HepG2 (cell line): Measurements from ENCODE around the gene PYGL. TPM values are rescaled to one million over a fixed set of nuclear protein-coding genes. Genes with fewer than 3 reads are reported as not detected.

ENCODE experiments used
- ATAC-seq: fragments of 200-7000 bp; cut with Tn5 transposase; 3 replicates; pipeline ENCODE4 v1.9.1; 2020; ENCODE audit warnings: mild to moderate bottlenecking, moderate library complexity
- BruUV-seq: library from RNA; stranded (reverse); fragments of 400-500 nt; replicated peaks from 2 replicates; lab custom pipeline; 2021; lab: Mats Ljungman, UMichigan
- CTCF ChIA-PET: fragments of 300-600 bp; formaldehyde crosslinking; extraction: SDS; loops from one replicate; lab custom pipeline; 2021; ENCODE audit warnings: low total read pairs, inconsistent platforms, low intra/inter-chr PET ratio; lab: Yijun Ruan, JAX
- POLR2A ChIA-PET: fragments of 350-600 bp; sonication (Branson Sonifier 250); formaldehyde crosslinking; loops from one replicate; lab custom pipeline; 2020; ENCODE audit warnings: antibody characterized with exemption, inconsistent platforms; lab: Yijun Ruan, JAX
- DNase-seq: peaks from one replicate; pipeline ENCODE4 v3.0.0-alpha.2; 2015; ENCODE audit warnings: low spot score
- FAIRE-seq: peaks from 3 replicates; lab custom pipeline; 2011; peaks lifted over from hg19 to GRCh38; lab: Jason Lieb, UNC
- H2AFZ ChIP-seq: one replicate; pipeline ENCODE4 v1.6.1; 2011; ENCODE audit warnings: low read length, inconsistent platforms
- H3K27ac ChIP-seq: fragments of 300-600 bp; 3 replicates; pipeline ENCODE4 v1.8.0; 2011; ENCODE audit warnings: mixed run types, mild to moderate bottlenecking, mixed read lengths, low read length, inconsistent platforms; ENCODE audit not compliant: insufficient read depth; ENCODE audit errors: extremely low read length
- H3K27me3 ChIP-seq, 2 experiments: fragments of 200-600 bp in 1 of 2; 2 replicates in 1 of 2; 3 replicates in 1 of 2; pipeline versions ENCODE4 v1.6.0 to v1.8.0; 2011; ENCODE audit warnings: low read length in 2 of 2, mild to moderate bottlenecking in 2 of 2, moderate library complexity in 2 of 2, inconsistent platforms in 1 of 2; ENCODE audit not compliant: insufficient read depth in 2 of 2, control insufficient read depth in 1 of 2
- H3K36me3 ChIP-seq, 2 experiments: fragments of 200-600 bp in 1 of 2; replicated peaks in 1 of 2; 2 replicates in 1 of 2; 3 replicates in 1 of 2; pipeline versions ENCODE4 v1.5.1 to v1.8.0; 2011; ENCODE audit warnings: low read length in 2 of 2, inconsistent platforms in 1 of 2; ENCODE audit not compliant: insufficient read depth in 2 of 2, control insufficient read depth in 1 of 2
- H3K4me1 ChIP-seq: 2 replicates; pipeline ENCODE4 v1.5.1; 2012; ENCODE audit warnings: low read length, inconsistent platforms; ENCODE audit not compliant: insufficient read depth
- H3K4me2 ChIP-seq: 2 replicates; pipeline ENCODE4 v1.6.0; 2011; ENCODE audit warnings: low read depth, low read length, inconsistent platforms
- H3K4me3 ChIP-seq, 3 experiments: fragments of 200-600 bp in 1 of 3; sonication (generic), shearing (Covaris generic) in 1 of 3; replicated peaks in 1 of 3; 2 replicates each; pipeline ENCODE4 v1.5.1; 2011 to 2016; ENCODE audit warnings: low read length in 3 of 3, inconsistent platforms in 2 of 3, low read depth in 2 of 3, mild to moderate bottlenecking in 2 of 3, control low read depth in 1 of 3, mixed read lengths in 1 of 3; ENCODE audit not compliant: insufficient read depth in 1 of 3
- H3K79me2 ChIP-seq: one replicate; pipeline ENCODE4 v1.6.1; 2011; ENCODE audit warnings: low read length, inconsistent platforms; ENCODE audit not compliant: insufficient read depth
- H3K9ac ChIP-seq: 2 replicates; pipeline ENCODE4 v1.6.0; 2011; ENCODE audit warnings: mild to moderate bottlenecking, low read depth, low read length, inconsistent platforms; ENCODE audit not compliant: insufficient read depth
- H3K9me3 ChIP-seq: 2 replicates; pipeline ENCODE4 v1.5.1; 2012; ENCODE audit warnings: mild to moderate bottlenecking, low read length
- H4K20me1 ChIP-seq: 2 replicates; pipeline ENCODE4 v1.6.0; 2011; ENCODE audit warnings: inconsistent platforms, mild to moderate bottlenecking, low read length, moderate library complexity; ENCODE audit not compliant: insufficient read depth
- DPF2 ChIP-seq: sonication (generic); formaldehyde crosslinking; IDR thresholded peaks from 2 replicates; pipeline ENCODE4 v1.4.0; 2020; ENCODE audit warnings: mild to moderate bottlenecking, low read depth, missing genetic modification reagents, borderline replicate concordance
- ELF1 ChIP-seq: sonication (generic); formaldehyde crosslinking; IDR thresholded peaks from 2 replicates; pipeline ENCODE4 v1.4.0; 2020; ENCODE audit warnings: missing genetic modification reagents
- HNF4G ChIP-seq, 2 experiments: sonication (generic) in 1 of 2; formaldehyde crosslinking in 1 of 2; IDR thresholded peaks; 2 replicates each; pipeline versions ENCODE4 v1.4.0 to v1.6.1; 2011 to 2020; ENCODE audit warnings: borderline replicate concordance in 2 of 2, low read depth in 2 of 2, mild to moderate bottlenecking in 2 of 2, low read length in 1 of 2, missing genetic modification reagents in 1 of 2, moderate library complexity in 1 of 2
- KDM6A ChIP-seq: IDR thresholded peaks from 2 replicates; pipeline ENCODE4 v1.6.1; 2016; ENCODE audit warnings: low read depth
- MTF2 ChIP-seq: sonication (generic); formaldehyde crosslinking; IDR thresholded peaks from 2 replicates; pipeline ENCODE4 v1.5.0; 2020; ENCODE audit warnings: missing genetic modification reagents, borderline replicate concordance
- POLR2AphosphoS5 ChIP-seq: IDR thresholded peaks from 2 replicates; pipeline ENCODE4 v1.6.1; 2012; ENCODE audit warnings: low read depth, low read length
- ZNF296 ChIP-seq: sonication (generic); formaldehyde crosslinking; conservative IDR thresholded peaks from 2 replicates; pipeline ENCODE4 v1.5.0; 2020; ENCODE audit warnings: mild to moderate bottlenecking, missing genetic modification reagents
- ZNF44 ChIP-seq: sonication (generic); formaldehyde crosslinking; IDR thresholded peaks from 2 replicates; pipeline ENCODE4 v1.5.1; 2020; ENCODE audit warnings: mild to moderate bottlenecking, missing genetic modification reagents
- ZNF614 ChIP-seq: IDR thresholded peaks from 2 replicates; pipeline ENCODE4 v1.6.1; 2018; ENCODE audit warnings: missing biosample characterization, missing genetic modification reagents, inconsistent platforms, borderline replicate concordance
- ZNF709 ChIP-seq: sonication (generic); formaldehyde crosslinking; IDR thresholded peaks from 2 replicates; pipeline ENCODE4 v1.5.0; 2020; ENCODE audit warnings: mild to moderate bottlenecking, missing genetic modification reagents
- WGBS: methylation state at CpG from one replicate; pipeline ENCODE4 v1.1.6; 2017; ENCODE audit warnings: low lambda C conversion rate; 5-methylcytosine and 5-hydroxymethylcytosine counted together
- in situ Hi-C: cut with HindIII; loops from 2 replicates; pipeline ENCODE4 v1.10.0; 2017; ENCODE audit warnings: low pct_unique_long_range_greater_than_20kb; ENCODE audit not compliant: extremely low pct_ligation_motif_present
- intact Hi-C: fragments of 100-400 bp; cut with micrococcal nuclease; formaldehyde crosslinking; loops from one replicate; pipeline ENCODE4 v1.10.0; 2022; ENCODE audit not compliant: unreplicated experiment
- polyA plus RNA-seq, 8 experiments: library from polyadenylated mRNA; depleted of rRNA in 3 of 8; stranded (reverse) in 7 of 8; unstranded in 1 of 8; fragments of >200 nt; fragmentation: Illumina TruSeq in 4 of 8; extraction: Trizol in 4 of 8; gene quantifications; 2 replicates each; pipeline versions ENCODE4 v1.2.1 to v1.2.3, GENCODE V29; 2011 to 2016; ENCODE audit warnings: low read depth in 4 of 8, missing spikeins in 1 of 8, mixed read lengths in 1 of 8; ENCODE audit not compliant: insufficient read depth in 1 of 8
- total RNA-seq, 5 experiments: library from RNA; depleted of rRNA; stranded (reverse); fragments of >200 nt; fragmentation: Illumina TruSeq; extraction: Trizol; gene quantifications; 2 replicates each; pipeline ENCODE4 v1.2.3, GENCODE V29; 2016; ENCODE audit warnings: low read depth in 1 of 5
- TF ChIP-seq, protein P1 (sequence below): sonication (generic); formaldehyde crosslinking; conservative IDR thresholded peaks from 2 replicates; pipeline ENCODE4 v1.4.0; 2020; ENCODE audit warnings: mild to moderate bottlenecking, missing genetic modification reagents, moderate library complexity
- TF ChIP-seq, protein P2 (sequence below): sonication (generic); formaldehyde crosslinking; IDR thresholded peaks from 2 replicates; pipeline ENCODE4 v1.8.0; 2022; ENCODE audit warnings: missing genetic modification reagents, mild to moderate bottlenecking, borderline replicate concordance
- TF ChIP-seq, protein P3 (sequence below): IDR thresholded peaks from 2 replicates; pipeline ENCODE4 v1.6.1; 2016; ENCODE audit warnings: missing compliant biosample characterization, missing genetic modification reagents, borderline replicate concordance
- TF ChIP-seq, protein P4 (sequence below): sonication (generic); formaldehyde crosslinking; IDR thresholded peaks from 2 replicates; pipeline ENCODE4 v1.5.1; 2020; ENCODE audit warnings: missing genetic modification reagents, mild to moderate bottlenecking, borderline replicate concordance

PYGL gene
- total and polyA plus RNA-seq, 2 of the 13 experiments (the other 11 are each of a cell fraction or from before 2014, with no cell fraction given), result 98.4 to 110 TPM

DNA sequence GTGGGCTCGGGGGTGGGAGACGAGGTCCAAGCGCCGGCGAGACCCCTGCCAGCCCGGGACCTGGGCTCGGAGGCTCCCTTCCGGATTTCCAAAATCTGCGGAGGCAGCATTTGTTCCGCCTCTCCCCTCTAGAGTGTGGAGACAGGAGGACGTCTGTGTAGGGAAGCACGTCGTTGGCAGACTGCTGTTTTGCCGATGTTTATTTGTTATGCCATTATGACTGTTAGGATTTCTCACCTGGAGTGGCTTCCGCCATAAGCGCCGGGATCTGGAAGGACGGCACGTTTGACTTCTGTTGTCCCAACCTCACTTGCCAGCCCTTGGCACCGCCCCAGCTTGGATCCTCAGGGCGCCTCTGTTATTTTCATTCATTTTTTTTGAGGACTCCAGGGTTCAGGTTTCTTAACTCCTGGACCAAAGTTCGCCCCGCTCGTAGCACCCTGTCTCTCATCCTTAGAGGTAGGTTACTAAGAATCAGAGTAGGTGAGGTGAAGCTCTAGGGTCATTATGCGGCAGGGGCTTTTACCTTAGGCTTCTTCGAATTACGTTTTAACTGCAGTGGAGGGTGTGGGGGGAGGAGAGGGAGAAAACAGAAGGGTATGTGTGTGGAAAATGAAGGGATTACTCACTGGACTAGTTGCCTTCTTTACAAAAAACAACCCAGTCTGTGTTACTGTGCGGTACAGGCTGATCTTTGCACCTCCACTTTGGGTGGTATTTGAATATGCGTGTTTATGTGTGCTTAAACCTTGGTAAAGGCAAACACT, 547 bp upstream of the PYGL start:
- DNase-seq (peak; percentile 94), ATAC-seq (peak; percentile 74), FAIRE-seq (peak; percentile 75)
- Histone ChIP-seq H3K27me3 (no peaks in the 10 kb centered on the region), H3K79me2 (peaks cover 31% of the 10 kb centered on the region), H3K4me3 (peak overlapping the region; percentile 84 to 92 (median 91)), H3K9me3 (no peaks in the 10 kb centered on the region), H3K27ac (peak overlapping the region; percentile 99), H2AFZ (no peak overlapping the region), H3K9ac (peak overlapping the region; percentile 92), H3K4me2 (peak overlapping the region; percentile 85), H3K4me1 (peaks cover 40% of the 10 kb centered on the region), H3K36me3 (peaks cover 3 to 9% of the 10 kb centered on the region in 2 experiments; a peak in 2 of 5 replicates), H4K20me1 (0 out of 2 replicates have a peak, but pooled peaks cover 8% of the 10 kb centered on the region)
- intact Hi-C loops, result loop anchor here (10.0 kb wide), 1 partner anchor 330 kb away; no protein-coding TSS in a partner anchor
- POLR2A ChIA-PET, result interaction anchor here (0.8 to 3.8 kb wide), 13 partner anchors 9 to 171 kb away, joined by 3 to 44 read pairs (median 6); partner anchors contain the start of genes NIN and TRIM9
- in situ Hi-C loops, result no loop called here
- under 1% methylated on average over 15 of the region's 29 CpGs for WGBS
- TSS peak; percentile 90 for BruUV-seq
- CTCF ChIA-PET, result no interaction called here
- TF ChIP-seq, protein P1, sequence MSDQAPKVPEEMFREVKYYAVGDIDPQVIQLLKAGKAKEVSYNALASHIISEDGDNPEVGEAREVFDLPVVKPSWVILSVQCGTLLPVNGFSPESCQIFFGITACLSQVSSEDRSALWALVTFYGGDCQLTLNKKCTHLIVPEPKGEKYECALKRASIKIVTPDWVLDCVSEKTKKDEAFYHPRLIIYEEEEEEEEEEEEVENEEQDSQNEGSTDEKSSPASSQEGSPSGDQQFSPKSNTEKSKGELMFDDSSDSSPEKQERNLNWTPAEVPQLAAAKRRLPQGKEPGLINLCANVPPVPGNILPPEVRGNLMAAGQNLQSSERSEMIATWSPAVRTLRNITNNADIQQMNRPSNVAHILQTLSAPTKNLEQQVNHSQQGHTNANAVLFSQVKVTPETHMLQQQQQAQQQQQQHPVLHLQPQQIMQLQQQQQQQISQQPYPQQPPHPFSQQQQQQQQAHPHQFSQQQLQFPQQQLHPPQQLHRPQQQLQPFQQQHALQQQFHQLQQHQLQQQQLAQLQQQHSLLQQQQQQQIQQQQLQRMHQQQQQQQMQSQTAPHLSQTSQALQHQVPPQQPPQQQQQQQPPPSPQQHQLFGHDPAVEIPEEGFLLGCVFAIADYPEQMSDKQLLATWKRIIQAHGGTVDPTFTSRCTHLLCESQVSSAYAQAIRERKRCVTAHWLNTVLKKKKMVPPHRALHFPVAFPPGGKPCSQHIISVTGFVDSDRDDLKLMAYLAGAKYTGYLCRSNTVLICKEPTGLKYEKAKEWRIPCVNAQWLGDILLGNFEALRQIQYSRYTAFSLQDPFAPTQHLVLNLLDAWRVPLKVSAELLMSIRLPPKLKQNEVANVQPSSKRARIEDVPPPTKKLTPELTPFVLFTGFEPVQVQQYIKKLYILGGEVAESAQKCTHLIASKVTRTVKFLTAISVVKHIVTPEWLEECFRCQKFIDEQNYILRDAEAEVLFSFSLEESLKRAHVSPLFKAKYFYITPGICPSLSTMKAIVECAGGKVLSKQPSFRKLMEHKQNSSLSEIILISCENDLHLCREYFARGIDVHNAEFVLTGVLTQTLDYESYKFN (CRISPR knock-in tag), result peak; percentile 88
- TF ChIP-seq KDM6A (CRISPR knock-in tag), result peak; percentile 80; the same call in 1 of the 2 replicates
- 0 out of 2 replicates have a peak, but pooled peaks have one; percentile 8 for TF ChIP-seq ZNF709 (CRISPR knock-in tag)
- no peak for TF ChIP-seq ZNF296 (CRISPR knock-in tag)
- peak; percentile 55 for TF ChIP-seq POLR2AphosphoS5
- TF ChIP-seq HNF4G (IDR thresholded peaks at IDR 0.05; ENCODE audit: borderline replicate concordance, low read depth, low read length), result peak; percentile 35; the same call in 1 of the 2 replicates
- 0 out of 2 replicates have a peak, but pooled peaks have one; percentile 32 for TF ChIP-seq HNF4G (CRISPR knock-in tag; IDR thresholded peaks at IDR 0.05; ENCODE audit: borderline replicate concordance, low read depth)
- peak; percentile 46; the same call in 1 of the 2 replicates for TF ChIP-seq ZNF44 (CRISPR knock-in tag)
- TF ChIP-seq, protein P2, sequence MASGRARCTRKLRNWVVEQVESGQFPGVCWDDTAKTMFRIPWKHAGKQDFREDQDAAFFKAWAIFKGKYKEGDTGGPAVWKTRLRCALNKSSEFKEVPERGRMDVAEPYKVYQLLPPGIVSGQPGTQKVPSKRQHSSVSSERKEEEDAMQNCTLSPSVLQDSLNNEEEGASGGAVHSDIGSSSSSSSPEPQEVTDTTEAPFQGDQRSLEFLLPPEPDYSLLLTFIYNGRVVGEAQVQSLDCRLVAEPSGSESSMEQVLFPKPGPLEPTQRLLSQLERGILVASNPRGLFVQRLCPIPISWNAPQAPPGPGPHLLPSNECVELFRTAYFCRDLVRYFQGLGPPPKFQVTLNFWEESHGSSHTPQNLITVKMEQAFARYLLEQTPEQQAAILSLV (CRISPR knock-in tag), result peak; percentile 15; the same call in 1 of the 2 replicates
- TF ChIP-seq, protein P3, sequence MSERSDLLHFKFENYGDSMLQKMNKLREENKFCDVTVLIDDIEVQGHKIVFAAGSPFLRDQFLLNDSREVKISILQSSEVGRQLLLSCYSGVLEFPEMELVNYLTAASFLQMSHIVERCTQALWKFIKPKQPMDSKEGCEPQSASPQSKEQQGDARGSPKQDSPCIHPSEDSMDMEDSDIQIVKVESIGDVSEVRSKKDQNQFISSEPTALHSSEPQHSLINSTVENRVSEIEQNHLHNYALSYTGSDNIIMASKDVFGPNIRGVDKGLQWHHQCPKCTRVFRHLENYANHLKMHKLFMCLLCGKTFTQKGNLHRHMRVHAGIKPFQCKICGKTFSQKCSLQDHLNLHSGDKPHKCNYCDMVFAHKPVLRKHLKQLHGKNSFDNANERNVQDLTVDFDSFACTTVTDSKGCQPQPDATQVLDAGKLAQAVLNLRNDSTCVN, result no peak
- peak; percentile 9; the same call in 1 of the 2 replicates for TF ChIP-seq ZNF614 (CRISPR knock-in tag)
- no peak for TF ChIP-seq MTF2
- TF ChIP-seq, protein P4, sequence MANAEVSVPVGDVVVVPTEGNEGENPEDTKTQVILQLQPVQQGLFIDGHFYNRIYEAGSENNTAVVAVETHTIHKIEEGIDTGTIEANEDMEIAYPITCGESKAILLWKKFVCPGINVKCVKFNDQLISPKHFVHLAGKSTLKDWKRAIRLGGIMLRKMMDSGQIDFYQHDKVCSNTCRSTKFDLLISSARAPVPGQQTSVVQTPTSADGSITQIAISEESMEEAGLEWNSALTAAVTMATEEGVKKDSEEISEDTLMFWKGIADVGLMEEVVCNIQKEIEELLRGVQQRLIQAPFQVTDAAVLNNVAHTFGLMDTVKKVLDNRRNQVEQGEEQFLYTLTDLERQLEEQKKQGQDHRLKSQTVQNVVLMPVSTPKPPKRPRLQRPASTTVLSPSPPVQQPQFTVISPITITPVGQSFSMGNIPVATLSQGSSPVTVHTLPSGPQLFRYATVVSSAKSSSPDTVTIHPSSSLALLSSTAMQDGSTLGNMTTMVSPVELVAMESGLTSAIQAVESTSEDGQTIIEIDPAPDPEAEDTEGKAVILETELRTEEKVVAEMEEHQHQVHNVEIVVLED, result peak; percentile 10; the same call in 1 of the 2 replicates
- TF ChIP-seq ELF1, result 0 out of 2 replicates have a peak, but pooled peaks have one; percentile 18
- peak; percentile 50; the same call in 1 of the 2 replicates for TF ChIP-seq DPF2 (CRISPR knock-in tag)
